GM20000 (cell line): ENCODE data around the gene TMEM202.
"Not testable (repeated sequence)": the region's sequence is repeated elsewhere in the genome, so short reads cannot be mapped to it uniquely, and the experiment has no call there.

Experiments
- DNase-seq: peaks from one replicate; pipeline ENCODE4 v3.0.0; 2012; ENCODE audit warnings: low spot score
- TF ChIP-seq, protein P1 (sequence below): IDR thresholded peaks from 2 replicates; pipeline ENCODE4 v1.5.1; 2012; ENCODE audit warnings: mild to moderate bottlenecking, control low read depth; ENCODE audit errors: extremely low read depth, missing control alignments

Gene TMEM202

DNA sequence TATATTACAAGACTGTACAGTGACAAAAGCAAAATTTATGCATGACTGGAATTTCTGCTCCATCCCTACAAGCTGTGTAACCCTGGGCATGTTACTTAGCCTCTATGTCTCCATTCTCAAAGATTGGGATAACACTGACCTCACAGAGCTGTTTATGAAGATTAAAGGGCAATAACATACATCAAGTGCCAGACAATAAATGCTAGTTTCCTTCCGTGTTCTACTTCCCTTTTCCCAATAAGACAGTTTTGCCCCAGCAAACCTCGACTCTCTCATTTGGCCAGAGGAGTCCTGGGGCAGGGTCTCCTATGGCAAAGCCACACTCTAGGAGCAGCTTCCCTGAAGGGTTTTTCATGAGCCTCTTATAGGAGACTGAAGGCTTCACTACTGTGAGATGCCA is 29.8 kb upstream of the TMEM202 start:
- no peak for DNase-seq
- TF ChIP-seq, protein P1, sequence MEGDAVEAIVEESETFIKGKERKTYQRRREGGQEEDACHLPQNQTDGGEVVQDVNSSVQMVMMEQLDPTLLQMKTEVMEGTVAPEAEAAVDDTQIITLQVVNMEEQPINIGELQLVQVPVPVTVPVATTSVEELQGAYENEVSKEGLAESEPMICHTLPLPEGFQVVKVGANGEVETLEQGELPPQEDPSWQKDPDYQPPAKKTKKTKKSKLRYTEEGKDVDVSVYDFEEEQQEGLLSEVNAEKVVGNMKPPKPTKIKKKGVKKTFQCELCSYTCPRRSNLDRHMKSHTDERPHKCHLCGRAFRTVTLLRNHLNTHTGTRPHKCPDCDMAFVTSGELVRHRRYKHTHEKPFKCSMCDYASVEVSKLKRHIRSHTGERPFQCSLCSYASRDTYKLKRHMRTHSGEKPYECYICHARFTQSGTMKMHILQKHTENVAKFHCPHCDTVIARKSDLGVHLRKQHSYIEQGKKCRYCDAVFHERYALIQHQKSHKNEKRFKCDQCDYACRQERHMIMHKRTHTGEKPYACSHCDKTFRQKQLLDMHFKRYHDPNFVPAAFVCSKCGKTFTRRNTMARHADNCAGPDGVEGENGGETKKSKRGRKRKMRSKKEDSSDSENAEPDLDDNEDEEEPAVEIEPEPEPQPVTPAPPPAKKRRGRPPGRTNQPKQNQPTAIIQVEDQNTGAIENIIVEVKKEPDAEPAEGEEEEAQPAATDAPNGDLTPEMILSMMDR: no peak

DNA sequence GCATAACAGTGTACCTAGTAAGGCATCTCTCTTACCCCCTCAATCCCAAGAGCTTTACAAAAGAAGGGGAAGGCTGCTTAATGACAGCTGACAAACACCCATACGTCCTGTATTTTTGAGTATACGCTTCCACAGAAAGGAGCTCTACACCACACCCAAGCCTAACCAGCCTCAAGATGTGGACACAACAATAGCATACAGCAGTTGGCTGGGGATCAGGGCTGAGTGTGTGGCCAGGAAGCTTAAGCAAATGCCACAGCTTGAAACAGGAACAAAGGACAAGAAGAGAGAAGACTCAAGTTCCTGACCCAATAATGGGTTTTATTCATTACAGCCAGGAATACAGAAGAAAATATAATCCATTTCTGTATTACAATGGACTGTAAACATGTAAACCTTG is 29.2 kb upstream of the TMEM202 start:
- no peak for DNase-seq
- TF ChIP-seq, protein P1: no peak

DNA sequence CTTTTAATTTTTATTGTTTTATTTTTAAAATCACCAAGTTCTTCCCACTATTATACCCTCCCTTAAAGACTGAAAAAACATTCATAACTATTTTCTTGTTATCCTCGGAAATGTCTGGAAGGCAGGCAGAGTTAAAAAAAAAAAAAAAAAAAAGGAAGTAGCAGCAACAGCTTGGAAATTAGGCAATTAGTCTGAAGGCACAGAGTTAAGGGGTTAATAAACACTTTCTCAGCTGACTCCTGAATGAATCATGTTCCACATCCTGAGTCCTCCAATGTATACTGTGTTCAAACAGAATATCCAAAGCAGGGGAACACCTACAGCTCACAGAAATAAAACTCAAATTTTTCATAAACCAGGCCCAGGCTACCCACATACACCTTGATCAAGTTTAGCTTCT is 28.1 kb upstream of the TMEM202 start:
- DNase-seq: no peak
- TF ChIP-seq, protein P1: no peak

DNA sequence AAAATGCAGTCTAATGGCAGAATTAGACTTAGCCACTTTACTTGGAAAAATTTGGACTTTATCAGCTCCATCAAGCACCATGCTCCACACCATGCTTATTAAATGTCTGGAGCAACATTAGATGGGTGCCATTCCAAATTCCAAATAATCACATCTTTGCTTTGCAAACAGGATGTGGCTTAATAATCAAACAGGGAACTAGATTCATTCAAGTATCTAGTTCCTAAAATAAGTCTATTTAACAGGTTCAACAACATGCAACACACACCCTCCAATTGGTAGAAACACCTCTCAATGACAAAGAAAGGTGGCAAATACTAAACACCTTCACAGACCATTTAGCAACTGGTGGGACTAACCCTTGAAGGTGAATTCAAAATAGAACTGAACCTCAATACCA is 25.7 kb upstream of the TMEM202 start:
- no peak for DNase-seq
- TF ChIP-seq, protein P1: no peak

DNA sequence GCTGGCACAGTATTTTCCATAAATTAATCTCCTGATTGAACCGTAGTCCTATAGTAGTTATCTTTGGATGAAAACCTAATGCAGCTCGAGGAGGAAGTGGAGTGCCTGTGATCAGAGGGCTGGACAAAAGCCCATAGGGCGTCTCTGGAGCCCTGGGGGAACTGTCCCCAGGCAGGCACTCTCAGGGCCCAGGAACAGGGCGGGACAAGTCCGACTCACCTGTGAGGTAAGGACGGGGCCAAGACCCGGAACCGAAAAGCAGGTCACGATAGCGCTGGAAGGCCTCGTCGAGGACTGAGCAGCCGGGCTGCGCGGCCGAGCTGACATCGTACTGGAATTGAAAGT is 22.6 kb upstream of the TMEM202 start:
- TF ChIP-seq, protein P1: no peak
- no peak for DNase-seq

DNA sequence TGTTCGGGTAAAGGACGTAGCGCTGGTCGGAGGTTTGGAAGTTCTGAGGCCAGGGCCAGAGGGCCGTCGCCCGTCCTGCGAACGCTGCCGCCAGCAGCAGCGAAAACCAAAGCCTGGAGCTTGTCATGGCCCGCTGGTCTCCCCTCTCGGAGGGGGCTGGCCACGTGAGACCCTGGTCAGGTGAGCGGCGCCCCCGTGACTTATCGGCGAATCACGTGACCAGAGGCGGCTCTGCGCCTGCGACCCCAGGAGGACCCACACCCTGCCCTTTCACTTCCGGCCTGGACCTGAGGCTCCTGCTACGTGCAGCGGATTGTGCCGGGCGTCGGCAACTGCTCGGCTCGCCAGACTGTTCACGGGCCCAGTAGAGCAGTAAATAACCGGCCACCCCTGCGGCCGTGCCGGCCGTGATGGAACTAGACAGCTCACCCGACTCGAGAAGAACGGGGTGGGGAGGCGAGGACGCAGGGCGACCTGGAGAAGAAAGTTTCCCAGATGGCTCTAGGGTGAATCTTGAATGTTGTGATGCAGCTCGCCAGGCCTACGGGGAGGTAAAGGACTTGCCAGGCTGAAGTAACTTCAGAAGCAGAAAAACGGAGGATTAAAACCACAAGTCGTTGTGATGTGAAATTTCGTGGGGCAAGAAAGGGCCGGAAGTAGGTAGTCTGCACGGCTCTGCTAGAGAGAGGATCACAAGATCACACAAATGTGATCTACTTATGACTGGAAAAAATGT is 22.1 kb upstream of the TMEM202 start, which contains the start of gene HEXA:
HEXA (minus strand) TSS at position 169 of the 736 bp plus-strand sequence; CDS start at position 127, 42 bp downstream.
- peak; percentile 92 for DNase-seq
- TF ChIP-seq, protein P1: no peak

DNA sequence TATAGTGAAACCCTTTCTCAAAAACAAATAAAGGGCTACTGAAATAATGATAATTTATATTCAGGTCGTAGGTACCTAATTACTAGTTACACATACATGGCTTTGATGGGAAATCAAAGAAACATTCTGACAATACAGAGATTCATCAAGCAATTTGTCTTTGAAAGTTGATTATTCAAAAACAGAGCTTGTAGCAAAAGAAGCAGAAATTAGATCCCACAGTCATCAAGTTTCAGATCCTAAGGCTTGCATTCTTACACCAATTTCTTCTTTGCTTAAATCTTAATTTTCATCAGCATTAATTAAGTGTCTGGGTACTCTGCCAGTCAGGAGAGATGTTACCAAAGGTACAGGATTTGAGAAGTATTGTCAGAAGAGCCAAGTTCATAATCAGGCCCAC is 20.8 kb upstream of the TMEM202 start:
- TF ChIP-seq, protein P1: no peak
- DNase-seq: no peak

DNA sequence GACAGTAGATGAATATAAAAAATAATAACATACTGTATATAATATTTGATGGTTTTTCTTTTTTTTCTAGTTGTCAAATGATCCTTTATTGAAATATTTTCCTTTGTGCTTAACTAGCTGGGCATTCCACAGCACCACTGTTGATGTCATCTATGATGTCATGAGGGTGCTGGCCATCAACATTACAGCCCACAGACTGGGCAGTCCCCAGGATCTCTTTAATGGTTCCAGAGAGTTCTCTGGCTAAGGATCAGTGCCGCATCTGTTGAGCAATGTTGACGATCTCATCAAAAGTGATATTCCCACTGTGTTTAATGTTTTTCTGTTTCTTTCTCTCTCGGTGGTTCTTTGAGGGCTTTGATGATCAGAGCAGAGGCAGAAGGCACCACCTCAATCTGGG is 19.0 kb upstream of the TMEM202 start:
- not testable (repeated sequence) for DNase-seq
